ENCODE measurements around the gene KIAA0232.
"Not testable (repeated sequence)": the region's sequence is repeated elsewhere in the genome, so short reads cannot be mapped to it uniquely, and the experiment has no call there.

KIAA0232 gene

DNA sequence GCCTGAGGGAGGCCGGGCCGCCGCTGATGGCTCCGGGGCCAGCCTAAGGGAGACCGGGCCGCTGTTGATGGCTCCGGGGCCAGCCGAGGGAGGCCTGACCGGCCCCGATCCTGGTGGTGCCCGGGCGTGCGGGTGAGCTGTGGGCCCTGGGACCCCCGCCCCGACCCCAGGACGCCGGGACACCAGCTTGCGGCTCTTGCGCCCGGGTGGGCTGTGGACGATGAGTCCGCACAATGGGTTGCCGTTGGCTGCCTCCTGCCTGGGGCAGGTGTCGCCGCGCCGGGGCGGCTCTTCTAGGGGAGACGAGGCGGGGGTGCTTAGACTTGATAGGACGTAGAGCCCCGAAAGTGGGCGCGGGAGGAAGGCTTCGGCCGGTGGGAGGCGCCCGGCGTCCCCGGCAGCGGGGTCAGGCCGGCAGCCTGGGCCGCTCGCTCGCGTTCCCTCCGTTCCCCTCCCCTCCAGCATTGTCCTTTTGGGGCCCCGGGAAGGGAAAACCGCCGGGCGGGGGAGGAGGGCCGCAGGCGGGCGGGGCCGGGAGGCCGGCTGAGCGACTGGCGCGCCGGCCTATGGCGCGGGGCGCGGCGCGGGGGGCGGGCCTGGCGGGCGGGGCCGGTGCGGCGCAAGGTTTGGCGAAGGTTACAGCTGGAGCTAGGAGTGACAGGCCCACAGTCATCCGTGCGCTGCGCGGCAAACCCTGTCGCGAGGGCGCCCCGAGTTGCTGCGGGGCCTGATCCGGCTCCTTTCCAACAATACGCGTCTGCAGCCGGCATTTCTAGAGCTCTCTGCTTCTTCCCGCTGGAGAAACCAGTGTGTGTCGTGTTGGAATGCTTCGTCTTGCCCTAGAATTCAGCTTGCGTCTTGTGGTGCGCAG is 819 bp downstream of the KIAA0232 start:
- TF ChIP-seq, protein P1, sequence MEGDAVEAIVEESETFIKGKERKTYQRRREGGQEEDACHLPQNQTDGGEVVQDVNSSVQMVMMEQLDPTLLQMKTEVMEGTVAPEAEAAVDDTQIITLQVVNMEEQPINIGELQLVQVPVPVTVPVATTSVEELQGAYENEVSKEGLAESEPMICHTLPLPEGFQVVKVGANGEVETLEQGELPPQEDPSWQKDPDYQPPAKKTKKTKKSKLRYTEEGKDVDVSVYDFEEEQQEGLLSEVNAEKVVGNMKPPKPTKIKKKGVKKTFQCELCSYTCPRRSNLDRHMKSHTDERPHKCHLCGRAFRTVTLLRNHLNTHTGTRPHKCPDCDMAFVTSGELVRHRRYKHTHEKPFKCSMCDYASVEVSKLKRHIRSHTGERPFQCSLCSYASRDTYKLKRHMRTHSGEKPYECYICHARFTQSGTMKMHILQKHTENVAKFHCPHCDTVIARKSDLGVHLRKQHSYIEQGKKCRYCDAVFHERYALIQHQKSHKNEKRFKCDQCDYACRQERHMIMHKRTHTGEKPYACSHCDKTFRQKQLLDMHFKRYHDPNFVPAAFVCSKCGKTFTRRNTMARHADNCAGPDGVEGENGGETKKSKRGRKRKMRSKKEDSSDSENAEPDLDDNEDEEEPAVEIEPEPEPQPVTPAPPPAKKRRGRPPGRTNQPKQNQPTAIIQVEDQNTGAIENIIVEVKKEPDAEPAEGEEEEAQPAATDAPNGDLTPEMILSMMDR (IDR thresholded peaks at IDR 0.05): no peak
- Histone ChIP-seq H3K27ac (peak overlapping the region; percentile 99 to 100), H3K4me3 (peak overlapping the region; percentile 100)
- DNase-seq (ENCODE audit: low spot score): peak; percentile 93

DNA sequence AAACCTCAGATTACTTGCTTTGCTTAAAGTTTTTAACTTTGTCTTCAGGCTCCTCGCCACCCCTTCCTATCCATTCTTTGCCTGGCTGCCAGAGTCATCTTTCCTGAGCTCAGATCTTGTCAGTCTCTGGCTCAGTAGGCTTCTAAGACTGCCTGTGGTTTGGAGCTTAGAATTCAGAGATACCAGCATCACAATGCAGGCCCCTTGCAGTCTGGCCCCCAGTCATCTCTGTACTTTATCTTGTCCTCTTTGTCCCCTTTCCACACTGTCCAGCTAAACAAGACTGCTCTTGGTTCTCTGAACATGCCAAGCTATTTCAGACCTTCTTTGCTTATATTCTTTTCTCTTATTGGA is 3.0 kb downstream of the KIAA0232 start:
- no peak for DNase-seq (ENCODE audit: low spot score)
- H3K4me3 ChIP-seq: no peak overlapping the region
- TF ChIP-seq, protein P1 (IDR thresholded peaks at IDR 0.05): no peak
- no peak overlapping the region for H3K27ac ChIP-seq

DNA sequence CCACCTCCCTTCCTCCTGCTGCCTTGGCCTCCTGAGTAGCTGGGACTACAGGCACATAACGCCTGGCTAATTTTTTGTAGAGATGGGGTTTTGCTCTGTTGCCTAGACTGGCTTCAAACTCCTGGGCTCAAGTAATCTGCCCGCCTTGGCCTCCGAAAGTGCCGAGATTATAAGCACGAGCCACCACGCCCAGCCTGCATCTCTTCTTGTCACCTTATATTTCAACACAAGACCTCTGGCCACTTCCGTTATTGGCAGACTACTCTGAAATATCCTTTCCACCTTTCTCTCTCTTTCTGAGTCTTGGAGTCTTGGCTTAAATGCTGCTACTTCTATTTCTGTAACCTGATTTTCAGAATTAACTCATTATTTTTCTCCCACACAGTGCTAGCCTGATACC is 5.6 kb downstream of the KIAA0232 start:
- no peak for DNase-seq (ENCODE audit: low spot score)
- H3K27ac ChIP-seq: no peak overlapping the region
- TF ChIP-seq, protein P1 (IDR thresholded peaks at IDR 0.05): no peak
- H3K4me3 ChIP-seq: no peak overlapping the region

DNA sequence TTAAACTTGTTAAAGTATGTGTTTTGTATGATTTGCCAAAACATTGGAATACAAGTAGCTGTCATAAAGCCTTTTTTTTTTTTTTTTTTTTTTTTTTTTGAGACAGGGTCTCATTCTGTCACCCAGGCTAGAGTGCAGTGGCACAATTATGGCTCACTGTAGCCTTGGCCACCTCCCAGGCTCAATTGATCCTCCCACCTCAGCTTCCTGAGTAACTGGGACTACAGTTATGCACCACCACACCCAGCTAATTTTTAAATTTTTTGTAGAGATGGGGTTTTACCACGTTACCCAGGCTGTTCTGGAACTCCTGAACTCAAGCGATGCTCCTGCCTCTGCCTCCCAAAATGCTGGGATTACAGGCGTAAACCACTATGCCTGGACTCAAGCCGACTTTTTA is 8.7 kb downstream of the KIAA0232 start:
- H3K4me3 ChIP-seq; DNase-seq (ENCODE audit: low spot score); H3K27ac ChIP-seq: not testable (repeated sequence)

DNA sequence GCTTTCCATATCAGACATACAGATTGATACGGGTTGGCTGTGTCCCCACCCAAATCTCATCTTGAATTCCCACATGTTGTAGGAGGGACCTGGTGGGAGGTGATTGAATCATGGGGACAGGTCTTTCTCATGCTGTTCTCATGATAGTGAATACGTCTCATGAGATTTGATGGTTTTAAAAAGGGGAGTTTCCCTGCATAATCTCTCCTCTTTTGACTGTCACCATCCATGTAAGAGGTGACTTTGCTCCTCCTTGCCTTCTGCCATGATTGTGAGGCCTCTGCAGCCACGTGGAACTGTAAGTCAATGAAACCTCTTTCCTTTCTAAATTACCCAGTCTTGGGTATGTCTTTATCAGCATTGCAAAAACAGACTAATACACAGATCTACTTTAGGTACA is 9.3 kb downstream of the KIAA0232 start:
- H3K27ac ChIP-seq, H3K4me3 ChIP-seq: not testable (repeated sequence)

DNA sequence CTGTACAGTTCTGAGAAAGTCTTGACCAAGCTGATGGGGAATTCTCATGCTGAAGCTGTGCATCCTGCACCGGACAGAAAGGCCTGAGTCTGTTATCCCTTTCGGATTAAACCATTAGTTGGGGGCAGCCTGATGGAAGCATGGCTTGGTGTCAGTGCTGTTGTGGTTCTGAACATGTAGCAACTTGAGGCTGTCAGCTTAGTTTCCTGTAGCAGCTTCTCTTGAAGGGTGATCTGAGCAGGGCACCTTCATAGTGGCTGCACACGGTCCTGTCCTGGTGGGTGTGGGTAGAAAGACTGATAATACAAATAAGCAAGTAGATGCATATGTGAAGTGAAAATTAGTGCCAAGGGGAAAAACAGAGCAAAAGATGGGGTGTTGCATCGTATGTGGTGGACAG is 11.7 kb downstream of the KIAA0232 start:
- Histone ChIP-seq H3K27ac (no peak overlapping the region), H3K4me3 (no peak overlapping the region)
- DNase-seq (ENCODE audit: low spot score): no peak
- TF ChIP-seq, protein P1 (IDR thresholded peaks at IDR 0.05): no peak

More for the DNA sequence above, 9.3 kb downstream of the KIAA0232 start:
- DNase-seq (ENCODE audit: low spot score): not testable (repeated sequence)

DNA sequence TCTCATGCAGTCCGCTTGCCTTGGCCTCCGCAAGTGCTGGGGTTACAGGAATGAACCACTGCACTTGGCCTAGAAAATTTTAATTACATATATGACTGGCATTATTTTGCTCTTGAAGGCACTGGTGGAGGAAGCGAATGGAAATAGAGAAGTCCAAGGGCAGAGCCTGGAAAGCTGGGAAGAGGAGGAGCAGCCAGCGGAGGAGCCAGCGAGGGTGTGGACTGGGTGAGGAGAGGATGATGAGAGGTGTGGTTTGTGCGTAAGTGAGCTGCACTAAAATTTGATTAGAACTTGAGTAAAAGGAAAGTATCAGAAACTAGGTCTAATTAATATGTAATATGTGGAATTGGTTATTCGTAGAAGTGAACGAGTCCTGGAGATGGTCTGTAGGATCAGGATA is 13.3 kb downstream of the KIAA0232 start:
- no peak overlapping the region for H3K27ac ChIP-seq
- TF ChIP-seq, protein P1 (IDR thresholded peaks at IDR 0.05): no peak
- H3K4me3 ChIP-seq: no peak overlapping the region
- DNase-seq (ENCODE audit: low spot score): no peak

DNA sequence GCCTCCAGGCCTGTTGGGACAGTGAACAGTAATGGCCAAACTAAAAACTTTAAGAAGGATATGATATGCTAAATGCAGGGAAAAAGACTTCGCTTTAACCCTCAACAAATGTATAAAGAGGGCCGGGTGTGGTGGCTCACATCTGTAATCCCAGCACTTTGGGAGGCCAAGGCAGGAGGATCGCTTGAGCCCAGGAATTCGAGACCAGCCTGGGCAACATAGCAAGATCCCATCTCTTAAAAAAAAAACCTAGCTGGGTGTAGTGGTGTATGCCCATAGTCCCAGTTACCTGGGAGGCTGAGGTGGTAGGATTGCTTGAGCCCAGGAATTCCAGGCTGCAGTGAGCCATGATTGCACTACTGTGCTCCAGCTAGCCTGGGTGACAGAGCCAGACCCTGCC is 14.8 kb downstream of the KIAA0232 start:
- not testable (repeated sequence) for DNase-seq (ENCODE audit: low spot score); H3K27ac ChIP-seq; H3K4me3 ChIP-seq
